SK-MEL-5 (cell line): ENCODE measurements around the gene ARHGEF10L. TPM values are rescaled to one million over a fixed set of nuclear protein-coding genes. Genes with fewer than 3 reads are reported as not detected.

ENCODE experiments used
- DNase-seq: peaks from one replicate; pipeline ENCODE4 v3.0.0-alpha.2; 2016; ENCODE audit warnings: low read depth, low spot score
- in situ Hi-C: cut with HindIII; loops from 2 replicates; pipeline ENCODE4 v1.10.0; 2016; ENCODE audit warnings: low sequenced_read_pairs, high pct_unique_total_duplicates, low pct_unique_long_range_greater_than_20kb
- total RNA-seq: library from RNA; depleted of rRNA; stranded (reverse); fragments of >200 nt; shearing (Covaris generic); gene quantifications from 2 replicates; pipeline ENCODE4 v1.2.3, GENCODE V29; 2014

Gene ARHGEF10L
- total RNA-seq, 1 experiment from 2014 or later, result 4.4 TPM

- no peak for DNase-seq
- in situ Hi-C loops, result no loop called here
These were observed 93.2 kb downstream of the ARHGEF10L start for GRCh38 chr1:17632541-17633184.

DNA sequence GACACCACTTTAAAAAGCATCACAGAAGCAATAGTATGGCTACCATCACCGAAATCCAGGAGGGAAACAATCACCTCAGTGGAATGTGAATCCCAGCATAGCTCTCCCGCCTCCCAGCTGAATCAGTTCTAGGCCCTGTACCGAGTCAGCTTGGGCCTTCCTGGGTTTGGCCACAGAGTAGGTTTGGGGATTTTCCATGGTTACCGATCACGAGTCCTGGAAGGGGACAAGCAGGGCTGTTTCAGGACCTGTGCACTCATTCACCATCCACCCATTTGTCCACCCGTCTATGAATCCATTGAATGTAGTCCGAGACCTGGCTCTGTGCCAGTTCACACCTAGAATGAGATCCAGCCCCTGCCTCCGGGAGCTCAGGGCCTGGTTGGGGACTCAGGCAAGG is 94.2 kb downstream of the ARHGEF10L start:
- in situ Hi-C loops, result no loop called here
- no peak for DNase-seq

- DNase-seq, result no peak
- in situ Hi-C loops, result no loop called here
These were observed 95.8 kb downstream of the ARHGEF10L start for GRCh38 chr1:17635276-17635675.

- in situ Hi-C loops, result no loop called here
These were observed 96.3 kb downstream of the ARHGEF10L start for GRCh38 chr1:17635811-17636210.

DNA sequence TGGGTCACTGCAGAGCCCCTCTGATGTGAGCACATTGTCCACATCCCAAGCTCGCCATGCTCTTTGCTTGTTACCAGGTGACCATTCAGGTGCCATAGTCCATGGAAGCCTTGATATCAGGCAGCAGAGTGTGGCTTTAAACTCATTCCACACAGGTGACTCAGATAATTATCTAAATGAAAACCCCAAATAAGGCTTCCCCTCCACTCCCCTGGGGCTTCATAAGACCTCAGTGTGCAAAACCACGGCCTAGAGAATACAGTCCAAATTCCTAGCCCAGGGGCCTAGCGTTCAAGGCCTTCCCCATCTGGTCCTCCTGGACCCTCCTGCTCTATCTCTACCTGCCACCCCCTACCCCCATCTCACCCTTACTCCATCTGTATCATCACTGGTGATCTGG is 97.1 kb downstream of the ARHGEF10L start:
- DNase-seq, result no peak
- in situ Hi-C loops, result no loop called here

More at GRCh38 chr1:17635811-17636210, 96.3 kb downstream of the ARHGEF10L start:
- DNase-seq, result no peak

GRCh38 chr1:17637055-17637454 is 97.6 kb downstream of the ARHGEF10L start:
- DNase-seq, result no peak
- in situ Hi-C loops, result no loop called here

GRCh38 chr1:17639703-17640340 is 100.3 kb downstream of the ARHGEF10L start:
- no peak for DNase-seq
- in situ Hi-C loops, result no loop called here

GRCh38 chr1:17640393-17640792 is 100.9 kb downstream of the ARHGEF10L start:
- no peak for DNase-seq
- in situ Hi-C loops, result no loop called here

- in situ Hi-C loops, result no loop called here
- DNase-seq, result no peak
These were observed 101.5 kb downstream of the ARHGEF10L start for GRCh38 chr1:17640975-17641374.

- no peak for DNase-seq
- in situ Hi-C loops, result no loop called here
These were observed 102.7 kb downstream of the ARHGEF10L start for GRCh38 chr1:17642169-17642568.

DNA sequence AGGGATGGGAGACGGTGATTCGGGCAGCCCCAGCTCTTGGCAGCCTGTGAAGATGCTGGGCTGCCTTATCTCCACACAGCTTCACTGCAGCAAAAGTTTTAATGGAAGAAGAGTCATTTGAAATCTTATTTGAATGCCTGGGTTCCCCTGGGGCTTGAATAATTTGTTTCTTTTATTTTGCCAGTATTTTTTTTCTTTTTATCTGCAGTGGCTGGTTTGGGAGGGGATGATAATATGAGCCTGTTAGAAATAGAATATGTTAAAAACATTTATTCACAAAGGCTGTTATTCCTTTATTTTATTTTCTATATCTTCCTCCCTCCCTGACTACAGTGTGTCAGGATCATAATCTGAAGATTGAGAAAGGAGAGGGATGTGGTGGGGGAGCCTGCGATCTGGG is 103.4 kb downstream of the ARHGEF10L start:
- in situ Hi-C loops, result no loop called here

DNA sequence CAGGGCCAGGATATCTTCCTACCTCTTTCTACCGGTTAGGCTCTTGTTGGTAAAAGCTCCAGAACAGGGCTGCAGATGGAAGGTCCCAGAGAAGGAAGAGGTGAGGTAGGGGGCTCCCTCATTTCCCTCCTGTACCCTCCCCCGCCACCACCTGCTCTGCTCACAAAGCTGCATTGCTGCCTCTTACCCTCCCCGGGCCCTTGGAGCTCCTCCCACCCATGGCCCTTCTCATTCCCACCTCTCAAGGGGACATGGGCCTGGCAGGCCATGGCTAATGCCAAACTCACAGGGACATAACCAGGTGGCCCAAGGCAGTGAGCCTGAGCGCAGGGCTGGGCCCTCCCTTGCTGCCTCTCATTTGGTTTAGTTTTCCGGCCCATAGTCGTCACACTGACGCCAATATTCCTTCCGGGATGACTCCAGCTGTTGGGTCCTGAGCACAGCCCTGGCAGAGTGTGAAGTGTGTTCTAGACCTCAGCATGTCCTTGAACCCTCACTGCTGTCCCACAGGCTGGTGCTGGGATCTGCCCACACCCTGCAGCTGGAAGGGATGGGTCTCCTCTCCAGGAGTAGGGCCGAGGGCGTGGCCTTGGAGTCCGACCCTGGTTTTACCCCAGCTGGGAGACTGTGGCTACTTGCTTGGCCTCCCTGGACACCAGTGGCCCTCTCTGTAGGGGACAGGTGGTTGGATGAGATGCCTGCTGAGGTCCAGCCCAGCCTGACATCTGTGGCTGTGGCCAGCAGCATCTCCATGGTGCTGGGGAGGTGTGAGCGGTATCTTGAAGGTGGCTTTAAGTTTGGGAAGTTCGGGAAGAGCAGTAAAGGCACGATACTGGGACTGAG is 104.6 kb downstream of the ARHGEF10L start:
- in situ Hi-C loops, result no loop called here
- no peak for DNase-seq

More for the DNA sequence above, 103.4 kb downstream of the ARHGEF10L start:
- DNase-seq, result no peak

GRCh38 chr1:17645068-17645911 is 105.8 kb downstream of the ARHGEF10L start:
- no peak for DNase-seq
- in situ Hi-C loops, result no loop called here

DNA sequence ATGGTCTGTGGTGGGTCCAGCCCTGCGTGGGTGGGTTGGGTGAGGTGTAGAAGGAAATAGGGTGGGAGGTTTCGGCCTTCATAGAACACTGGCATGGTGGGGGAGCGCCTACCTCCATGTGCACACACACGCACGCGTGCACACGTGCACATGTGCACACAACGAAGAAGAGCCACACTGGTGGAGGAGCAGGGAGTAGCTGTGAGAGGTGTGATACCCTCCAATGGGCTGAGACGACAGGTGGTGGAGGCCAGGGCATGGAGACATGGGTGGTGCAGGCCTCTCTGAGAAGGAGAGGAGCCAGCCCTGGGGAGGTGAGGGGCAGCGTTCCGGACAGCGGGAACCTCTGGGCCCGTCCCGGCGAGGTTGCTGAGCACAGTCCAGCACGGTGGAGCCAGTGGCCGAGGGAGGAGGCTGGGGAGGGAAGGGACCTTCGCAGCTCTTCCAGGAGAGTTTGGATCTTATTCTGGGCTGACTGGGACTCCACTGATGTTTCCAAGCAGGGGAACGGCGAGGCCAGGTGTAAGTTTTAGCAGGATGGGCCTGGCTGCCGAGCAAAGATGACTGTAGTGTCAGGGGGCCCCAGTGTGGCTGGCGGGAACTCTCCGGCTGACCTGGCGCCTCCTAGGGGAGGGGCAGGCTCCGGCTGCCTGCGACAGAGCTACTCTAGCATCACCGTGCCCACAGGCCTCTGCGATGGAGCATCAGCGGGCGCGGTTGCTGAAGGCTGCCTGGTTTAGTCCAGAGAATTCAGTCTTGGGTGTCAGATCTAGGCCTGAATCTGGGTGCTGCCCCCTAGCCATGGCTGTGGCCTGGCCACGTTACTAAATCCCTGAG is 107.2 kb downstream of the ARHGEF10L start:
- DNase-seq, result no peak
- in situ Hi-C loops, result no loop called here

DNA sequence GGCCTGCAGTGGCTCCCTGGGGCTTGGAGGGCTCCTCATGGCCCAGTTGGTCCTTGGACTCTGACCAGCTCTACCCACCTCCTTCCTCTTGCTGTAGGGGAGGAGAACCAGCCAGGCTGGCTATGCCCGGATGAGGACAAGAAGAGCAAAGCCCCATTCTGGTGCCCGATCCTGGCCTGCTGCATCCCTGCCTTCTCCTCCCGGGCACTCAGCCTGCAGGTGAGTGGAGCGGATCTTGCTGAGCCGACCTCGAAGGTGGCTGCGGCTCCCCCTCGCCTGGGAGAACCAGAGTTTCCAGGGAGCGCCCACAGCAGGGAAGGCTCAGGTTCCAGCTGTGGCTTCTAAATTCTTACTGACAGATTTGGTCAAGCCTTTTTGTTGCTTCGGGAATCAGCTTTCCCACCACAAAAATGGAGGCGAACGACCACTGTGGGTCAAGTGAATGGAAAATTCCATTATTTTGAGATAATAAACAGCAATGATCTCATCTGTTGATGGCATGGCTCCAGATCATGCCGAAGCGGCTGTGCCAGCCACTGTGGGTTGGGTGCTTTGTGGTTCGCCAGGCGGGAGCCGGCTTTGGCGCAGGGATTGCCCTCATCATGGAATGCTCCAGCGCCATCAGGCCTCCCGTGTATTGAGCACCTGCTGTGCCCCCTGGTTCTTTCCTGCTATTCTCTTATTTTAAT is 109.1 kb downstream of the ARHGEF10L start:
- in situ Hi-C loops, result no loop called here

DNA sequence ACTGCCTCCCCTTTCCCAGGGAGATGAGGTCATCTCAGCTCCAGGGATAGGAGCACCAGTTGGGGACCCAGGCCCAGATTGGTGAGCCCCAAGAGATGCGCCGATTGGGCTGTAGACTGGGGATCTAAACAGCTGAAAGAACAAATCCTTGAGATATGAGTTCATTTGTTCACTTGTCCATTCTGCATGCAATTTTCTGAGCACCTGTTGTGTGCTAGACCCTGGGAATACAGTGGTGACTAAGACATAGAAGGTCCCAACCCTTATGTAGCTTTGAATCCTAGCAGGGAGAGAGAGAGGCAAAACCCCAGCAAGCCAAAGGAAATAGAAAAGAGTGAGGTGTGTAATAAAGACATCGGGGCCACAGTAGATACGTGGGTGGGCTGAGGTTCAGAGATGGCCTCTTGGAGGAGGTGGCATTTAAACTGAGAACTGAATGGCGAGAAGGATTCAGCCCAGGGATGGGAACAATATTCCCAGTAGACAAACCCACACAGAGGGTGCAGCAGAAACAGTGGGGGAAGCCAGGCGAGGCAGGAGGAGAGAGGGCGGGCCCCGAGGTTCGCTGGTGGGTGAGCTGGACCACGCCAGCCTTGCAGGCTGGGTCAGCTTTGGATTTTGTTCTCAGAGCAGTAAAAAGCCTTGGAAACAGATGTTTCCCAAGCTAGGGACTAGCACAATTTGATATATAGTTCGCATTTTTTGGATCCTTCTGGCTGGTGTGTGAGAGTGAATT is 110.0 kb downstream of the ARHGEF10L start:
- in situ Hi-C loops, result no loop called here
- no peak for DNase-seq

More for the DNA sequence above, 109.1 kb downstream of the ARHGEF10L start:
- no peak for DNase-seq
